ENCODE measurements around the gene FREM1. TPM values are rescaled to one million over a fixed set of nuclear protein-coding genes. Genes with fewer than 3 reads are reported as not detected.

FREM1 gene
- total and polyA plus RNA-seq, 10 of the 15 experiments (the other 5 are each of a cell fraction or from before 2014, with no cell fraction given): 0.01 to 0.16 (median 0.08) TPM; not detected in 7

DNA sequence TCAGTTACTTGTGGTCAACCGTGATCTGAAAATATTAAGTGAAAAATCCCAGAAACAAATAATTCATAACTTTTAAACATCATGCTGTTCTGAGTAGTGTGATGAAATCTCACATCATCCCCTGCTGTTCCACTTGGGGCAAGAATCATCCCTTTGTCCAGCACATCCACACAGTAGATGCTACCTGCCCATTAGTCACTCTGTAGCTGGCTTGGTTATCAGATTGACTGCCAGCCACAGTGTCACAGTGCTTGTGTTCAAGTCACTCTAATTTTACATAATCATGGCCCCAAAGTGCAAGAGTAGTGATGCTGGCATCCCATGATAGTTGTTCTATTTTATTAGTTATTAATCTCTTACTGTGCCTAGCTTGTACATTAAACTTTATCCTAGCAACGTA is 148.6 kb downstream of the FREM1 start:
- ChIA-PET POLR2A (no interaction called here), CTCF (interaction anchor here (1.5 kb wide), 1 partner anchor 144 kb away, joined by 5 read pairs; no protein-coding TSS in a partner anchor), RAD21 (ENCODE audit: unreplicated experiment) (no interaction called here), SMC1A (ENCODE audit: uncharacterized antibody, unreplicated experiment) (no interaction called here)
- TF ChIP-seq RAD51 (IDR thresholded peaks at IDR 0.05) (no peak), STAT1 (conservative IDR thresholded peaks at IDR 0.05) (no peak), POU2F2 (IDR thresholded peaks at IDR 0.05; ENCODE audit: borderline replicate concordance, low read depth, low read length) (no peak), ZNF217 (IDR thresholded peaks at IDR 0.05) (no peak), GATAD2B (conservative IDR thresholded peaks at IDR 0.05; ENCODE audit: low read depth) (no peak), TCF3 (IDR thresholded peaks at IDR 0.05; ENCODE audit: borderline replicate concordance, insufficient read depth, low read depth, low read length) (no peak), RFX5 (IDR thresholded peaks at IDR 0.05; ENCODE audit: low read depth, low read length) (no peak), ATF7 (IDR thresholded peaks at IDR 0.05; ENCODE audit: low read depth) (no peak), TCF12 (IDR thresholded peaks at IDR 0.05; ENCODE audit: low read depth, low read length) (no peak), NFYB (IDR thresholded peaks at IDR 0.05; ENCODE audit: insufficient read depth, low read depth, low read length) (no peak), LARP7 (IDR thresholded peaks at IDR 0.05) (no peak), RCOR1 (conservative IDR thresholded peaks at IDR 0.05; ENCODE audit: low read depth, low read length) (no peak), ZNF622 (IDR thresholded peaks at IDR 0.05) (no peak), BRCA1 (IDR thresholded peaks at IDR 0.05; ENCODE audit: low read depth, low read length) (no peak)
- TF ChIP-seq, protein P1, sequence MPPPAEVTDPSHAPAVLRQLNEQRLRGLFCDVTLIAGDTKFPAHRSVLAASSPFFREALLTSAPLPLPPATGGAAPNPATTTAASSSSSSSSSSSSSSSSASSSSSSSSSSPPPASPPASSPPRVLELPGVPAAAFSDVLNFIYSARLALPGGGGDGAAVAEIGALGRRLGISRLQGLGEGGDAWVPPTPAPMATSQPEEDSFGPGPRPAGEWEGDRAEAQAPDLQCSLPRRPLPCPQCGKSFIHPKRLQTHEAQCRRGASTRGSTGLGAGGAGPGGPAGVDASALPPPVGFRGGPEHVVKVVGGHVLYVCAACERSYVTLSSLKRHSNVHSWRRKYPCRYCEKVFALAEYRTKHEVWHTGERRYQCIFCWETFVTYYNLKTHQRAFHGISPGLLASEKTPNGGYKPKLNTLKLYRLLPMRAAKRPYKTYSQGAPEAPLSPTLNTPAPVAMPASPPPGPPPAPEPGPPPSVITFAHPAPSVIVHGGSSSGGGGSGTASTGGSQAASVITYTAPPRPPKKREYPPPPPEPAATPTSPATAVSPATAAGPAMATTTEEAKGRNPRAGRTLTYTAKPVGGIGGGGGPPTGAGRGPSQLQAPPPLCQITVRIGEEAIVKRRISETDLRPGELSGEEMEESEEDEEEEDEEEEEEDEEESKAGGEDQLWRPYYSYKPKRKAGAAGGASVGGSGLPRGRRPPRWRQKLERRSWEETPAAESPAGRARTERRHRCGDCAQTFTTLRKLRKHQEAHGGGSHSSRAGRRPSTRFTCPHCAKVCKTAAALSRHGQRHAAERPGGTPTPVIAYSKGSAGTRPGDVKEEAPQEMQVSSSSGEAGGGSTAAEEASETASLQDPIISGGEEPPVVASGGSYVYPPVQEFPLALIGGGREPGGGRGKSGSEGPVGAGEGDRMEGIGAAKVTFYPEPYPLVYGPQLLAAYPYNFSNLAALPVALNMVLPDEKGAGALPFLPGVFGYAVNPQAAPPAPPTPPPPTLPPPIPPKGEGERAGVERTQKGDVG (CRISPR knock-in tag; IDR thresholded peaks at IDR 0.05): no peak
- H3K79me2 ChIP-seq (ENCODE audit: control insufficient read depth, insufficient read depth, low read length): no peaks in the 10 kb centered on the region
- FAIRE-seq (no peak), ATAC-seq (no peak), DNase-seq (ENCODE audit: low read depth, low spot score) (no peak)
- in situ Hi-C loops (cut with MboI) (loop anchor here (5.0 kb wide), 2 partner anchors 149 to 294 kb away; no protein-coding TSS in a partner anchor), intact Hi-C loops (cut with micrococcal nuclease; ENCODE audit: unreplicated experiment) (no loop called here)
- H3K27ac ChIP-seq (ENCODE audit: control insufficient read depth, insufficient read depth): no peak overlapping the region
- WGBS (ENCODE audit: insufficient coverage, insufficient replicate concordance, low lambda C conversion rate, missing lambda C conversion rate): 12% methylated on average over 2 of the region's 2 CpGs
- no peak overlapping the region for H2AFZ ChIP-seq (ENCODE audit: control insufficient read depth, low read depth, low read length)
- no peaks in the 10 kb centered on the region for H3K9me3 ChIP-seq (replicated peaks; ENCODE audit: control insufficient read depth, insufficient read depth, low read length)
- no peak overlapping the region for H3K4me2 ChIP-seq (ENCODE audit: control insufficient read depth, insufficient read depth)
- no peak overlapping the region for H3K9ac ChIP-seq (ENCODE audit: control insufficient read depth, insufficient read depth, low read length)
- H3K36me3 ChIP-seq (ENCODE audit: control insufficient read depth in 2 of 2, insufficient read depth in 2 of 2, low read length in 1 of 2): no peaks in the 10 kb centered on the region
- H4K20me1 ChIP-seq (ENCODE audit: control insufficient read depth, insufficient read depth): no peaks in the 10 kb centered on the region
- no peak overlapping the region for H3K4me3 ChIP-seq
- BruUV-seq (replicated peaks): no TSS peak
- no peaks in the 10 kb centered on the region; a peak in 1 of 4 replicates for H3K27me3 ChIP-seq (replicated peaks in 1 of 2; ENCODE audit: control insufficient read depth in 2 of 2, insufficient read depth in 2 of 2, low read length in 1 of 2)
- H3K4me1 ChIP-seq (ENCODE audit: control insufficient read depth, insufficient read depth, low read length): no peaks in the 10 kb centered on the region
